B cell (primary cell): ENCODE measurements around the gene CD79B. TPM values are rescaled to one million over a fixed set of nuclear protein-coding genes. Genes with fewer than 3 reads are reported as not detected.

Experiments
- ATAC-seq: fragments of 200-7000 bp; cut with Tn5 transposase; one replicate; pipeline ENCODE4 v1.10.0; 2021; ENCODE audit warnings: low read depth, mild to moderate bottlenecking, moderate number of reproducible peaks, moderate library complexity
- CTCF ChIA-PET: fragments of 350-600 bp; sonication (Branson Sonifier 250); formaldehyde crosslinking; loops from one replicate; lab custom pipeline; 2021; ENCODE audit warnings: antibody characterized with exemption, inconsistent platforms; lab: Charles Lee
- POLR2A ChIA-PET: fragments of 350-600 bp; sonication (Branson Sonifier 250); formaldehyde crosslinking; loops from one replicate; lab custom pipeline; 2021; ENCODE audit warnings: antibody characterized with exemption; lab: Charles Lee
- DNase-seq: peaks from one replicate; pipeline ENCODE4 v3.0.0; 2013
- H2AFZ ChIP-seq: 2 replicates; pipeline ENCODE4 v1.6.1; 2012; ENCODE audit warnings: mild to moderate bottlenecking, low read depth, low read length; ENCODE audit not compliant: insufficient read depth, poor library complexity, severe bottlenecking
- H3K27ac ChIP-seq, 2 donors: 1 replicate in 1 of 2; 2 replicates in 1 of 2; pipeline ENCODE4 v1.5.1; 2012 to 2013; ENCODE audit warnings: low read length in 2 of 2, mild to moderate bottlenecking in 2 of 2, moderate library complexity in 1 of 2
- H3K27me3 ChIP-seq, 4 experiments: fragments of 200-600 bp in 1 of 4; sonication (generic) in 1 of 4; replicated peaks in 1 of 4; 1 replicate in 2 of 4; 2 replicates in 2 of 4; pipeline versions ENCODE4 v1.6.1 to v1.7.0; 2013 to 2016; ENCODE audit warnings: low read length in 3 of 4, mild to moderate bottlenecking in 2 of 4, mixed read lengths in 1 of 4, moderate library complexity in 1 of 4; ENCODE audit not compliant: insufficient read depth in 4 of 4, control insufficient read depth in 3 of 4; ENCODE audit errors: control extremely low read depth in 1 of 4
- H3K36me3 ChIP-seq, 2 experiments: replicated peaks in 1 of 2; 1 replicate in 1 of 2; 2 replicates in 1 of 2; pipeline versions ENCODE4 v1.6.1 to v1.7.1; 2013; ENCODE audit warnings: low read length in 1 of 2; ENCODE audit not compliant: insufficient read depth in 2 of 2, control insufficient read depth in 1 of 2; ENCODE audit errors: control extremely low read depth in 1 of 2, extremely low read depth in 1 of 2
- H3K4me1 ChIP-seq, 2 donors: fragments of 200-600 bp in 1 of 2; sonication (generic) in 1 of 2; 1 replicate in 1 of 2; 2 replicates in 1 of 2; pipeline versions ENCODE4 v1.5.1 to v1.6.1; 2013 to 2017; ENCODE audit warnings: low read length in 2 of 2; ENCODE audit not compliant: control insufficient read depth in 2 of 2, insufficient read depth in 2 of 2
- H3K4me2 ChIP-seq: replicated peaks from 2 replicates; pipeline ENCODE3; 2012; ENCODE audit warnings: mild to moderate bottlenecking, low read depth, low read length; ENCODE audit not compliant: poor library complexity, severe bottlenecking
- H3K4me3 ChIP-seq, 5 experiments: fragments of 200-600 bp in 1 of 5; sonication (generic) in 1 of 5; 1 replicate in 3 of 5; 2 replicates in 2 of 5; pipeline versions ENCODE4 v1.5.1 to v1.7.0; 2011 to 2016; ENCODE audit warnings: low read length in 4 of 5, mild to moderate bottlenecking in 4 of 5, low read depth in 2 of 5, control low read depth in 1 of 5, moderate library complexity in 1 of 5; ENCODE audit not compliant: insufficient read depth in 1 of 5; ENCODE audit errors: control extremely low read depth in 1 of 5, extremely low read depth in 1 of 5
- H3K79me2 ChIP-seq: fragments of 200-600 bp; sonication (generic); one replicate; pipeline ENCODE4 v1.6.0; 2016; ENCODE audit warnings: low read length; ENCODE audit not compliant: control insufficient read depth, insufficient read depth
- H3K9ac ChIP-seq: fragments of 200-600 bp; sonication (generic); 2 replicates; pipeline ENCODE4 v1.6.1; 2017; ENCODE audit warnings: mild to moderate bottlenecking, low read length, moderate library complexity
- H3K9me3 ChIP-seq, 3 donors: one replicate each; pipeline versions ENCODE4 v1.6.1 to v1.7.1; 2013; ENCODE audit warnings: low read length in 2 of 3; ENCODE audit not compliant: control insufficient read depth in 2 of 3, insufficient read depth in 1 of 3; ENCODE audit errors: control extremely low read depth in 1 of 3
- H4K20me1 ChIP-seq: 2 replicates; pipeline ENCODE4 v1.6.0; 2012; ENCODE audit warnings: mild to moderate bottlenecking, low read length; ENCODE audit not compliant: insufficient read depth, control insufficient read depth, poor library complexity, severe bottlenecking
- H3K27ac Mint-ChIP-seq: one replicate; pipeline ENCODE4 v1.8.0; 2021; ENCODE audit warnings: mixed read lengths
- H3K27me3 Mint-ChIP-seq: one replicate; pipeline ENCODE4 v1.8.0; 2021; ENCODE audit warnings: mixed read lengths
- H3K4me1 Mint-ChIP-seq: one replicate; pipeline ENCODE4 v1.8.0; 2021; ENCODE audit warnings: mixed read lengths
- H3K4me3 Mint-ChIP-seq: one replicate; pipeline ENCODE4 v1.8.0; 2021; ENCODE audit warnings: mixed read lengths
- H3K9me3 Mint-ChIP-seq: one replicate; pipeline ENCODE4 v1.8.0; 2022; ENCODE audit warnings: mixed read lengths; ENCODE audit not compliant: insufficient read depth
- EZH2 ChIP-seq: IDR thresholded peaks from 2 replicates; pipeline ENCODE4 v1.6.1; 2012; ENCODE audit warnings: borderline replicate concordance, low read depth, mild to moderate bottlenecking, moderate library complexity, low read length; ENCODE audit not compliant: insufficient read depth, poor library complexity, severe bottlenecking
- WGBS: methylation state at CpG from one replicate; pipeline ENCODE4 v1.1.5; 2013; ENCODE audit warnings: missing lambda C conversion rate; ENCODE audit not compliant: insufficient coverage; 5-methylcytosine and 5-hydroxymethylcytosine counted together
- intact Hi-C: fragments of 100-400 bp; cut with micrococcal nuclease; formaldehyde crosslinking; loops from one replicate; pipeline ENCODE4 v1.10.0; 2022
- polyA plus RNA-seq: library from polyadenylated mRNA; depleted of rRNA; stranded (reverse); fragments of >200 nt; gene quantifications from 2 replicates; pipeline ENCODE4 v1.2.3, GENCODE V29; 2012
- total RNA-seq, 2 donors: library from RNA; stranded (reverse); fragments of 120-200 nt in 1 of 2; gene quantifications; 1 replicate in 1 of 2; 2 replicates in 1 of 2; pipeline versions ENCODE4 v1.2.3 to v1.2.4, GENCODE V29; 2013 to 2022
- TF ChIP-seq, protein P1 (sequence below): fragments of 200-600 bp; IDR thresholded peaks from one replicate; pipeline ENCODE4 v1.8.0; 2022; ENCODE audit warnings: antibody characterized with exemption, mild to moderate bottlenecking

CD79B gene
- total and polyA plus RNA-seq, 2 donors (not counting 1 experiment from before 2014, with no cell fraction given) = 891 to 1,100 TPM

DNA sequence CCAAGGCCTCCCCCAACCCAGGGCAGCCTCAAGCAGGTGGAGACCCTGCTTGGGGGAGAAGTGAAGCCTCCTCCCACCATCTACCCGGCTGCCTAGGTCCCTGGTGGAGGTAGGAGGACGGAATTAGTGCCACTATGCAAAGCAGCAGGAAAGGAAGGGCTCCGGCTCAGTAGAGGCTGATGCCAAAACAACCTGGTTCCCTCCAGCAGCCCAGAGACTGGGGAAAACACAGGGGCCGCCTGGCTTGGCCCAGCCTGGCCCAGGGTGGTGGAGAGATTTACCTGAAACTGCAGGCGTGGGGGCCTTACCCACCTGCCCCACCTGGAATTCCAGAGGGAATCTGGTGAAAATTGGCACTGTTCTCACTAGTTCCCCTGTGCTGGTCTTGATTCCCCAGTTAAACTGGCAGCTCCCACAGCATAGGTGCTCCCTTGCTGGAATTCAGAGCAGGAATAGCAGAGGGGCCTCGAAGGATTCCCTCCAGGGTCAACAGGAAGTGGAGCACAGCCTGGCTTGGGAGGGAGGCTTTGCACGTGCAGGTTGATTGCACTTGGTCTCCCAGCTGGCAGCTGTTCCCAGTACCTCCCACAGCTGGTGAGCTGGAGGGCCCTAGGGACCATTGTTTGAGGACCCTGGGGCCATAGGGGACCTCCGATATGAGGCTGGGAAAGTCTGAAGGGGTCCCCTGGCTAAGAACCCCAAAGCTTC lies 4.5 kb downstream of the CD79B start:
- Mint-ChIP-seq H3K27ac (peak overlapping the region; percentile 97), H3K9me3 (no peaks in the 10 kb centered on the region), H3K4me1 (peaks cover 85% of the 10 kb centered on the region), H3K4me3 (peak overlapping the region; percentile 99), H3K27me3 (no peaks in the 10 kb centered on the region)
- TF ChIP-seq EZH2 = no peak
- TF ChIP-seq, protein P1, sequence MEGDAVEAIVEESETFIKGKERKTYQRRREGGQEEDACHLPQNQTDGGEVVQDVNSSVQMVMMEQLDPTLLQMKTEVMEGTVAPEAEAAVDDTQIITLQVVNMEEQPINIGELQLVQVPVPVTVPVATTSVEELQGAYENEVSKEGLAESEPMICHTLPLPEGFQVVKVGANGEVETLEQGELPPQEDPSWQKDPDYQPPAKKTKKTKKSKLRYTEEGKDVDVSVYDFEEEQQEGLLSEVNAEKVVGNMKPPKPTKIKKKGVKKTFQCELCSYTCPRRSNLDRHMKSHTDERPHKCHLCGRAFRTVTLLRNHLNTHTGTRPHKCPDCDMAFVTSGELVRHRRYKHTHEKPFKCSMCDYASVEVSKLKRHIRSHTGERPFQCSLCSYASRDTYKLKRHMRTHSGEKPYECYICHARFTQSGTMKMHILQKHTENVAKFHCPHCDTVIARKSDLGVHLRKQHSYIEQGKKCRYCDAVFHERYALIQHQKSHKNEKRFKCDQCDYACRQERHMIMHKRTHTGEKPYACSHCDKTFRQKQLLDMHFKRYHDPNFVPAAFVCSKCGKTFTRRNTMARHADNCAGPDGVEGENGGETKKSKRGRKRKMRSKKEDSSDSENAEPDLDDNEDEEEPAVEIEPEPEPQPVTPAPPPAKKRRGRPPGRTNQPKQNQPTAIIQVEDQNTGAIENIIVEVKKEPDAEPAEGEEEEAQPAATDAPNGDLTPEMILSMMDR = no peak
- peaks cover 70 to 86% of the 10 kb centered on the region in 2 donors for H3K4me1 ChIP-seq
- peak overlapping the region; percentile 97 for H3K9ac ChIP-seq
- WGBS = 3% methylated on average over 6 of the region's 8 CpGs
- H3K27ac ChIP-seq = peak overlapping the region; percentile 85 to 89
- no peaks in the 10 kb centered on the region for H3K27me3 ChIP-seq
- H3K9me3 ChIP-seq = no peaks in the 10 kb centered on the region
- H3K4me2 ChIP-seq = peak overlapping the region; percentile 97
- ChIA-PET POLR2A (interaction anchor here (0.6 to 12.1 kb wide), 7 partner anchors 8 to 607 kb away, joined by 3 to 360 read pairs (median 6); partner anchors contain the start of gene ICAM2), CTCF (interaction anchor here (0.6 to 26.0 kb wide), 10 partner anchors 8 to 206 kb away, joined by 3 to 834 read pairs (median 6); partner anchors contain the start of gene GH1)
- H3K4me3 ChIP-seq = peak overlapping the region; percentile 12 to 100 (median 97)
- DNase-seq (peak; percentile 73), ATAC-seq (peak; percentile 21)
- H2AFZ ChIP-seq = no peak overlapping the region
- H3K36me3 ChIP-seq = peaks cover 0 to 51% of the 10 kb centered on the region in 2 experiments
- H3K79me2 ChIP-seq = peaks cover 55% of the 10 kb centered on the region
- intact Hi-C loops = no loop called here
- H4K20me1 ChIP-seq = peaks cover 46% of the 10 kb centered on the region

DNA sequence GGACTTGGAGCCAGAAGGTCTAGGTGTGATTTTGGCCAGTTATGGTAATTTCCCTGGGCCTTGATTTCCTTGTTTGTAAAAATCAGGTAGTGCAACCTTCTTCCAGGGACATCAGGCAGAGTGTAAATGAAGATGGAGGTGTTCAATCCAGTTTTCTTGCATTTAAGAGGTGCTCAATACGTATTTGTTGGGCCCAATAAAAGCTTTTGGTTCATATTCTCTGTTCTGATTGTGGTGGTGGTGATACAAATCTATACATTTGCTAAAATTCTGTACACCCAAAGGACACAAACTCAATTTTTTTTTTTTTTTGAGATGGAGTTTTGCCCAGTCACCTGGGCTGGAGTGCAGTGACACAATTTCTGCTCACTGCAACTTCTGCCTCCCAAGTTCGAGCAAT lies 6.0 kb downstream of the CD79B start:
- Histone ChIP-seq H2AFZ (no peak overlapping the region), H3K4me3 (no peak overlapping the region), H3K9ac (peak overlapping the region; percentile 1), H3K27me3 (no peaks in the 10 kb centered on the region), H4K20me1 (peaks cover 37% of the 10 kb centered on the region), H3K4me1 (peaks cover 82 to 95% of the 10 kb centered on the region in 2 donors), H3K27ac (peak overlapping the region; percentile 85 to 89), H3K4me2 (peak overlapping the region; percentile 97), H3K79me2 (peaks cover 40% of the 10 kb centered on the region), H3K9me3 (no peaks in the 10 kb centered on the region), H3K36me3 (peaks cover 0 to 44% of the 10 kb centered on the region in 2 experiments)
- intact Hi-C loops = no loop called here
- ATAC-seq = no peak
- peak overlapping the region; percentile 74 for H3K4me3 Mint-ChIP-seq
- TF ChIP-seq, protein P1 = no peak
- no peak for TF ChIP-seq EZH2
- WGBS = 60% methylated on average over 1 of the region's 2 CpGs
- no peak for DNase-seq
- no peaks in the 10 kb centered on the region for H3K9me3 Mint-ChIP-seq
- peaks cover 84% of the 10 kb centered on the region for H3K4me1 Mint-ChIP-seq
- H3K27me3 Mint-ChIP-seq = no peaks in the 10 kb centered on the region
- peak overlapping the region; percentile 92 for H3K27ac Mint-ChIP-seq
- CTCF ChIA-PET = interaction anchor here (0.7 to 26.0 kb wide), 12 partner anchors 8 to 208 kb away, joined by 3 to 834 read pairs (median 6); partner anchors contain the start of genes CD79B, CSHL1 and ICAM2
- POLR2A ChIA-PET = interaction anchor here (0.5 to 12.1 kb wide), 7 partner anchors 11 to 96 kb away, joined by 3 to 360 read pairs (median 4); no protein-coding TSS in a partner anchor
